Skeletal muscle satellite cell (primary cell): Measurements from ENCODE around the gene ARL3.
"Not testable (repeated sequence)": the region's sequence is repeated elsewhere in the genome, so short reads cannot be mapped to it uniquely, and the experiment has no call there.

ENCODE experiments used
- H3K27me3 ChIP-seq: 2 replicates; pipeline ENCODE4 v1.7.0; 2013; ENCODE audit warnings: low read length; ENCODE audit not compliant: control insufficient read depth, insufficient read depth
- H3K36me3 ChIP-seq: 2 replicates; pipeline ENCODE4 v1.7.0; 2013; ENCODE audit warnings: mild to moderate bottlenecking, control low read depth, low read length; ENCODE audit not compliant: insufficient read depth
- H3K4me1 ChIP-seq: 2 replicates; pipeline ENCODE4 v1.7.0; 2013; ENCODE audit warnings: low read length; ENCODE audit not compliant: control insufficient read depth, insufficient read depth
- H3K4me2 ChIP-seq: 2 replicates; pipeline ENCODE4 v1.7.0; 2013; ENCODE audit warnings: mild to moderate bottlenecking, low read length
- H3K4me3 ChIP-seq: 2 replicates; pipeline ENCODE4 v1.7.0; 2013; ENCODE audit warnings: low read length
- H3K9ac ChIP-seq: 2 replicates; pipeline ENCODE4 v1.7.0; 2013; ENCODE audit warnings: mild to moderate bottlenecking, low read depth, low read length, moderate library complexity
- H3K9me3 ChIP-seq: replicated peaks from 2 replicates; pipeline ENCODE4 v1.7.0; 2013; ENCODE audit warnings: mild to moderate bottlenecking, control low read depth, low read length

The ARL3 gene

DNA sequence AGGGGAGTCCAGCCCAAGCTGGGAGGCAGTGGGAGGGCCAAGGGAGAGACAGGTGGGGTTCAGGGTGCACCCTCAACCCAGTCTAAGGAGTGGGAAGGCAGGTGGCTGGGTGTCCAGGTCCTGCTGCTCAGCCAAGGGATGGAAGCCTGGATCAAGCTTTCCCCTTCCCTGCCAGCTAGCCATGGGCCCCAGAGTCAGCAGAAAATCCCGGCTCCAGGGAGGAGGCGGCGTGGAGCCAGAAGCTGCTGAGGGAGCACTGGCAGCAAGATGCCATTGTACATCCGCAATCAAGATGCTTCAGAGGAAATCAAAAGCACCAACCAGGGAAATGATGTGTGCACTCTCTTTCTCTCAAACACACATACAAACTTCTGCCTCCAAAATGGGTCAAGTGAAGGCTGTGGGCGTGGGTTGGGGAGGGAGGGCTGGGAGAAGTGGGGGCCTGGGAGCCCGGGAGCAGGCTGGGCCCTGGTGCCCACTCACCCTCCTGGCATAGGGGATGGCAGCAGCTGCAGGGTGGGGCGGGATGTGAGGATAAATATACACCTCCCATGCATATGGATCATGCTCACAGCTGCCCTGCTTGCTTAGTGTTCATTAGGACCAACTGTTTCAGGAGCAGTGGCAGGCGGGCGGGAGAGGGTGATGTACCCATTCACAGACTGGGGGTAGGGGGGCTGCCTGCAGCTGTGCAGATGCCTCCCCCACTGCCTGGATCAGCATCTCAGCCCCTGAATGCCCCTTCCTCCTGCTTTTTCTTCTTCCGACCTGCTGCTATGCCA, 45.7 kb downstream of the ARL3 start:
- Histone ChIP-seq H3K9ac (peak overlapping the region; percentile 72), H3K36me3 (no peaks in the 10 kb centered on the region), H3K27me3 (no peaks in the 10 kb centered on the region), H3K4me2 (peak overlapping the region; percentile 32), H3K4me3 (no peak overlapping the region), H3K4me1 (peaks cover 41% of the 10 kb centered on the region), H3K9me3 (no peaks in the 10 kb centered on the region)

DNA sequence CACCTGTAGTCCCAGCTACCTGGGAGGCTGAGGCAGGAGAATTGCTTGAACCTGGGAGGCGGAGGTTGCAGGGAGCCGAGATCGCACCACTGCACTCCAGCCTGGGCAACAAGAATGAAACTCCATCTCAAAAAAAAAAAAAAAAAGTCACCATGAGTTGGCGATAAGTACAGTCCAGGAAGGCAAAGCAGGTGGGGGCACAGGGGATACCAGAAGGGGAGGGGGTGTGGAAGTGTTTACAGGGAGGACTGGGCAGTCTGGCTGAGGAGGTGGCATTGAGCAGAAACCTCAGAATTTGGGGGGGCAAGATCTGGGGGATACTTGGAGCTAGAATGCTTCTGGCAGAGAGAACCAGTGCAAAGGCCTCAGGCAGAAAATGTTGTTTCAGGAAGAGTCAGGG, 46.8 kb downstream of the ARL3 start:
- peaks cover 37% of the 10 kb centered on the region for H3K4me1 ChIP-seq
- H3K36me3 ChIP-seq, H3K27me3 ChIP-seq, H3K4me2 ChIP-seq, H3K9me3 ChIP-seq, H3K4me3 ChIP-seq, H3K9ac ChIP-seq: not testable (repeated sequence)

DNA sequence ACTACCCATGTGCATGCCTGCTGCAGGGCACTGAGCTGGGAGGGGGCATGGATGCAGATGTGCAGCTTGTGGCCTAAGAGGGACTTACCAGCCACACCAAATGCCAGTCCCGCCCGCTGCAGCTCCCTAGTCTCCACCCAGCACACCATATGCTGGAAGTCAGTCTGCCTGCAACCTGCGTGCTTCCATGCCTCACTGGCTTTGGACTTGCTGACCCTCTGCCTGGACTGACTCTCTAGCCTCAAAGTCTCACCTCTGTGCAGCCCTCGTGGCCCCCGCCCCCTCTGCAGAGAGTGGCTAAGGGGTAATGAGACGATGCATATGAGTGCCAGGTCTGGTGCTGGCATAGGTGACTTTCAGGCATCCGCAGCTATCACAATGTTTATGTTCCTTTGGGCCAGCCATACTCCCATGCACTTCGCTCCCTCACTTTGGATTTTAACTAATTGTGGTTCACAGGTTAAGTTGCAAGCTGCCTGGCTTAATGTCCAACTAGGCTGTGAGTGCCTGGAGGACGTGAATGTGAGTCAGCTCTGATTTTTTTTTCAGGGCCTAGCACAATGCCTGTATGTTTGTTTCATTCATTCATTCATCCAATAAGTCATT, 48.2 kb downstream of the ARL3 start:
- Histone ChIP-seq H3K4me3 (no peak overlapping the region), H3K36me3 (no peaks in the 10 kb centered on the region), H3K9ac (no peak overlapping the region), H3K9me3 (no peaks in the 10 kb centered on the region), H3K4me1 (peaks cover 45% of the 10 kb centered on the region), H3K27me3 (no peaks in the 10 kb centered on the region), H3K4me2 (no peak overlapping the region)

DNA sequence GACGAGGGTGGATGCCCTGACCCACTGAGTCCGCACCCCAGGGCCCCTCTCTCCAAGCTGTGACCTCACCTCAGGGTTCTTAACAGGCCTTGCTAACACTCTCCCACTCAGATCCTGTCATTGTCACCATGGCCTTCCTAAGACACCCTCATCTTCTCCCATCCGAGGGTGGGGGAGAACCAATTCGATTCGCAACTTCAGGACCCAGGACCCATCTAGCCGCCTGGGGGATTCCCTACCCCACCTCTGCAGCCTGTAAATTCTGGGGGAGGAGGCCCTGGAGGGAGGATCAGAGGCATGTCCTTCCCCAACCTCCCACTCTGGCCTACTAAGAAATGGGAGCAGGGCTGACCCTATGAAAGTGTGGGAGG, 52.6 kb downstream of the ARL3 start:
- no peak overlapping the region for H3K4me3 ChIP-seq
- peak overlapping the region; percentile 57 for H3K4me2 ChIP-seq
- peaks cover 25% of the 10 kb centered on the region for H3K4me1 ChIP-seq
- peaks cover 22% of the 10 kb centered on the region for H3K36me3 ChIP-seq
- H3K9me3 ChIP-seq: no peaks in the 10 kb centered on the region
- peak overlapping the region; percentile 45 for H3K9ac ChIP-seq
- no peaks in the 10 kb centered on the region for H3K27me3 ChIP-seq

DNA sequence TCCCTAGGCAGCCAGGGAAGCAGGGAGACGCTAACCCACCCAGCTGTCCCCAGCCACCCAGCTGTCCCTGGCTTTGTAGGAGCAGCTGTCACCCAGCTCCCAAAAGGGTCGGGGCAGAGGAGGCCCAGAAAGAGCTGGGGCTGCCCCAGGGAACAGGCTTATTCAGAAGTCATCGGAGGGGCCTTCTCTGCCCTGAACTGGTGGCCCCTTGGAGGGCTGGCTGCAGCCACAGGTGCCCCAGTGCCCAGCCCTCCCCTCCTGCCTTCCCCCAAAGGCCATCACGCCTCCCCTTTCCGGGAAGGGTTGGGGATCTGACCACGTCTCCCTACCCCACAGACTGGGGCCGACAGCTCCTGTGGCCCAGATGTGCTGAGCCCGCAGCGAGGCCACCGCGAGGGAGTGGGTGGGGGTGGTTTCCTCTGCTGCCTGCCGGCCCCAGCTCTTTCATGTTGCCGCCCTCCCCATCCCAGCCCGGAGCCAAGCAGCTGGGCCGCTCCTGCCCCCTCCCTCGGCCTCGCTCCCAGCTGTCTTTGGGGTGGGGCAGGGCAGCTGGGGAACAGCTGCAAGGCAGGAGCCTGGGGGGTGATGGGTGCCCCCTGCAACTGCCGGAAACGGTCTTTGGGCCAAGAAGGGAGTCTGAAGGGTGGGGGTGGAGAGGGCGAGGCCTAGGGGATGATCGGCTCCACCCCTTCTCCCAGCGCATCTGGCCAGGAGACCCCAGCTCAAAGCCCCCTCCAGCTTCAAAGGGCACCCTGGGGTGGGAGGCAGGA, 53.1 kb downstream of the ARL3 start:
- Histone ChIP-seq H3K4me2 (peak overlapping the region; percentile 57), H3K9me3 (no peaks in the 10 kb centered on the region), H3K27me3 (no peaks in the 10 kb centered on the region), H3K36me3 (peaks cover 28% of the 10 kb centered on the region), H3K4me3 (no peak overlapping the region), H3K4me1 (peaks cover 25% of the 10 kb centered on the region), H3K9ac (peak overlapping the region; percentile 45)

DNA sequence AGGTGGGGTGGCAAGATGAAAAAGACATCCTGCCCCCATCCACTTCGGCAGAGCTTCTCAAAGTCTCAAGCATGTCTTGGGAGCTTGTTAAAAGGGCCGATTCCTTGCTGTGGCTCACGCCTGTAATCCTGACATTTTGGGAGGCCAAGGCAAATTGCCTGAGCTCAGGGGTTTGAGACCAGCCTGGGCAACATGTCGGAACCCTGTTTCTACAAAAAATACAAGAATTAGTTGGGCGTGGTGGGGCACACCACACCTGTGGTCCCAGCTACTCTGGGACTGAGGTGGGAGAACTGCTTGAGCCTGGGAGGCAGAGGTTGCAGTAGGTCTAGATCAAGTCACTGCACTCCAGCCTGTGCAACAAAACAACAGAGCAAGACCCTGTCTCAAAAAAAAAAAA, 55.4 kb downstream of the ARL3 start:
- Histone ChIP-seq H3K4me3 (no peak overlapping the region), H3K4me1 (peaks cover 25% of the 10 kb centered on the region), H3K27me3 (no peaks in the 10 kb centered on the region), H3K9ac (no peak overlapping the region), H3K9me3 (no peaks in the 10 kb centered on the region), H3K4me2 (no peak overlapping the region), H3K36me3 (peaks cover 44% of the 10 kb centered on the region)

DNA sequence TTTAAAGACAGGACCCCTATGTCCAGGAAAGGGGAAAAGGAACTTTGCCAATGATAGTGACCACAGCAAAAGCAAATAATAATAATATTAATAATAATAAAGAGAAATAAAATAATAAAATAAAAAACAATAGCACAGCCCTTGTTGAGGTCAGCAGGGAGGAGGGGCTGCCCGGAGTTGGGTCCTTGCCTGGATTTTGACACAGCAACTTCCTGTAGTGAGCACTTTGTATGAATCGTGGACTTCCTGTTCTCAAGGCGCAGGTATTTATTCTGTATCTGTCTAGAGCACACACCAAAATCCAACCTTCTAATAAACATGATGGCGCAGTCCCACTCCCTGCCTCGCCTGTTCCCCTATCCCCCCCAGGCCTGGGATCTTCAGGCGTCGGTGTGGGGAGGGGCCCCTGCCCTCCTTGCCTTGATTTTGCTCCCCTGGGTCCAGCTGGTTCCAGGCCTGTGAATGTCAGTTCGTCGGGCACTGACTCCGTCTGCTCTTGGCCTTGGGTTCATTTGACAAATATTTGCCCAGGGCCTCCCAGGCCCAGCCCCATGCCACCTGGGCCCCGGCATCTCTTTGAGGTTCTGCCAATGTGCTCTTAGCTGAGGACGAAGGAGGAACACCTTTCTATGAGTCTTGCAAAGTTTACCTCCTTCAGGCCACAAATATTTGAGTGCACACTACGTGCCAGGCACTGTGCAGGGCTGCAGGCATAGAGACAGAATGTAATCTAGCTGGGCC, 56.0 kb downstream of the ARL3 start:
- H3K4me1 ChIP-seq: peaks cover 25% of the 10 kb centered on the region
- peaks cover 50% of the 10 kb centered on the region for H3K36me3 ChIP-seq
- no peak overlapping the region for H3K9ac ChIP-seq
- H3K4me2 ChIP-seq: no peak overlapping the region
- H3K9me3 ChIP-seq: no peaks in the 10 kb centered on the region
- no peaks in the 10 kb centered on the region for H3K27me3 ChIP-seq
- H3K4me3 ChIP-seq: no peak overlapping the region

DNA sequence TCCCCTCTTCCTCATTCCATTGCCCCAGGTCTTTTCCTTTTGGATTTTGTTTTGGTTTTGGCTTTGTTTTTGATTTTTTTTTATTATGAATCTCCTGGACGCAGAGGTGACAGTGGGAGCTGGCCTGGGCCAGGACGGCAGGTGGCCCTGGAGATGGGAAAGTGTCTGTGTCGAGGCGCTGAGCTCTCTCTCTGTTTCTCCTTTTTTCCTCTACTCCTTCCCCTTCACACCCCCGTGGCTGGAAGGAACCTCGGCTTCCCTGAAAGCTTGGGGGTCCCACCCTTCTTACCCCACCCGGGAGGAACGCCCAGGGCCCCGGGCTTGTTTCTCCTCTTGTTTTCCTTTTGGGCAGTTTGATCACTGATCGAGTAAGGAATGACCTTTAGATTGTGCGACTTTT, 56.7 kb downstream of the ARL3 start:
- Histone ChIP-seq H3K9ac (no peak overlapping the region), H3K4me3 (no peak overlapping the region)

DNA sequence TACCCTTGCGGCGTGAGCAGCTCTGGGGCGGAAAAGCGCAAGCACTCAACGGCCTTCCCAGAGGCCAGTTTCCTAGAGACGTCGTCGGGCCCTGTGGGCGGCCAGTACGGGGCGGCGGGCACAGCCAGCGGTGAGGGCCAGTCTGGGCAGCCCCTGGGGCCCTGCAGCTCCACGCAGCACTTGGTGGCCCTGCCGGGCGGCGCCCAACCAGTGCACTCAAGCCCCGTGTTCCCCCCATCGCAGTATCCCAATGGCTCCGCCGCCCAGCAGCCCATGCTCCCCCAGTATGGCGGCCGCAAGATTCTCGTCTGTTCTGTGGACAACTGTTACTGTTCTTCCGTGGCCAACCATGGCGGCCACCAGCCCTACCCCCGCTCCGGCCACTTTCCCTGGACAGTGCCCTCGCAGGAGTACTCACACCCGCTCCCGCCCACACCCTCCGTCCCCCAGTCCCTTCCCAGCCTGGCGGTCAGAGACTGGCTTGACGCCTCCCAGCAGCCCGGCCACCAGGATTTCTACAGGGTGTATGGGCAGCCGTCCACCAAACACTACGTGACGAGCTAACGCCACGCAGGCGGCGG, 57.3 kb downstream of the ARL3 start:
- Histone ChIP-seq H3K4me2 (no peak overlapping the region), H3K9ac (no peak overlapping the region), H3K4me1 (peaks cover 25% of the 10 kb centered on the region), H3K27me3 (no peaks in the 10 kb centered on the region), H3K4me3 (no peak overlapping the region), H3K36me3 (peaks cover 59% of the 10 kb centered on the region), H3K9me3 (no peaks in the 10 kb centered on the region)

More for the DNA sequence above, 56.7 kb downstream of the ARL3 start:
- Histone ChIP-seq H3K4me1 (peaks cover 25% of the 10 kb centered on the region), H3K27me3 (no peaks in the 10 kb centered on the region), H3K4me2 (no peak overlapping the region), H3K36me3 (peaks cover 55% of the 10 kb centered on the region), H3K9me3 (no peaks in the 10 kb centered on the region)

DNA sequence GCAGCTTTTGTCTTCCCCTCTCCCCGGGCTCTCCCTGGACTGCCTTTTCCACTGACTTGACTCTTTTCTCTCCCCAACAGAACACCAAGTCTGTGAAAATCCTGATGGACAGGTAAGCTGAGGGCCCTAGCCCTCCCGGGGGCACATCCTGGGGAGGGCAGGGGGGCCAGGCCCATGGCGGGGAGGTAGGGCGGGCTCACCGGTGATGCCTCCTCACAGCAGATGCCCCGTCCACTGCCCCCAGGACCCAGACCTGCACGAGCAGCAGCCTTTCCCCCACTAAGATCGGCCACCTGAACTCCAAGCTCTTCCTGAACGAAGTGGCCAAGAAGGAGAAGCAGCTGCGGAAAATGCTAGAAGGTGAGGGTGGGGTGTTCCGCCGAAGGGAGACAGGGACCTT, 58.2 kb downstream of the ARL3 start:
- Histone ChIP-seq H3K4me2 (no peak overlapping the region), H3K9ac (no peak overlapping the region), H3K36me3 (peaks cover 61% of the 10 kb centered on the region), H3K9me3 (no peaks in the 10 kb centered on the region), H3K4me1 (peaks cover 21% of the 10 kb centered on the region), H3K4me3 (no peak overlapping the region), H3K27me3 (no peaks in the 10 kb centered on the region)

DNA sequence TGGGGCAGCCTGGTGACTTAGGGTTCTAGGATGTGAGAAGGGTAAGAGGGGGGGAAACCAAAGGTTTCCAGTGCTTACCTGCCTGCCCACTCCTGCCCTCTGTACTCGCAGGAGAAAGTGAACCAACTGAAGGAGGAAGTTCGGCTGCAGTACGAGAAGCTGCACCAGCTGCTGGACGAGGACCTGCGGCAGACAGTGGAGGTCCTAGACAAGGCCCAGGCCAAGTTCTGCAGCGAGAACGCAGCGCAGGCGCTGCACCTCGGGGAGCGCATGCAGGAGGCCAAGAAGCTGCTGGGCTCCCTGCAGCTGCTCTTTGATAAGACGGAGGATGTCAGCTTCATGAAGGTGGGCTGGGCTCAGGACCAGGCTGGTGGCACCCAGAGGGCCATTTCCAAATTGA, 59.2 kb downstream of the ARL3 start:
- Histone ChIP-seq H3K27me3 (no peaks in the 10 kb centered on the region), H3K9me3 (no peaks in the 10 kb centered on the region), H3K4me3 (no peak overlapping the region), H3K36me3 (peaks cover 61% of the 10 kb centered on the region), H3K4me1 (peaks cover 18% of the 10 kb centered on the region), H3K9ac (no peak overlapping the region), H3K4me2 (no peak overlapping the region)
